Heart left ventricle (tissue), 16 donors: ENCODE results near the gene KLF12. TPM values are rescaled to one million over a fixed set of nuclear protein-coding genes. Genes with fewer than 3 reads are reported as not detected.

Experiments used
- ATAC-seq, 4 donors: fragments of 200-7000 bp; cut with Tn5 transposase; one replicate each; pipeline ENCODE4 v1.9.1; 2020 to 2022; ENCODE audit warnings: moderate library complexity in 4 of 4, mild to moderate bottlenecking in 3 of 4, moderate number of reproducible peaks in 1 of 4
- DNase-seq, 5 donors: peaks; one replicate each; pipeline ENCODE4 v3.0.0-alpha.2; 2020
- H3K27ac ChIP-seq, 12 donors: fragments of 200-600 bp; sonication (generic) in 4 of 12; one replicate each; pipeline versions ENCODE4 v1.5.0 to v1.8.0; 2016 to 2022; ENCODE audit warnings: mild to moderate bottlenecking in 2 of 12
- H3K27me3 ChIP-seq, 9 donors: fragments of 200-600 bp; sonication (generic) in 2 of 9; one replicate each; pipeline versions ENCODE4 v1.5.1 to v1.8.0; 2016 to 2022; ENCODE audit warnings: mild to moderate bottlenecking in 3 of 9
- H3K36me3 ChIP-seq, 9 donors: fragments of 200-600 bp; sonication (generic) in 2 of 9; one replicate each; pipeline versions ENCODE4 v1.5.0 to v1.8.0; 2018 to 2022; ENCODE audit warnings: mild to moderate bottlenecking in 2 of 9
- H3K4me1 ChIP-seq, 12 donors: fragments of 200-600 bp; sonication (generic) in 4 of 12; one replicate each; pipeline versions ENCODE4 v1.5.0 to v1.8.0; 2016 to 2022; ENCODE audit warnings: mild to moderate bottlenecking in 3 of 12
- H3K4me3 ChIP-seq, 12 donors: fragments of 200-600 bp; sonication (generic) in 4 of 12; one replicate each; pipeline versions ENCODE4 v1.5.0 to v1.8.0; 2017 to 2022; ENCODE audit warnings: mild to moderate bottlenecking in 9 of 12, moderate library complexity in 4 of 12
- H3K9me3 ChIP-seq, 12 donors: fragments of 200-600 bp; sonication (generic) in 4 of 12; one replicate each; pipeline versions ENCODE4 v1.5.0 to v1.8.0; 2016 to 2022; ENCODE audit warnings: mild to moderate bottlenecking in 1 of 12
- POLR2A ChIP-seq, 2 donors: fragments of 450-650 bp; IDR thresholded peaks; one replicate each; pipeline ENCODE4 v1.6.1; 2017; ENCODE audit warnings: antibody characterized with exemption in 2 of 2, mild to moderate bottlenecking in 2 of 2, moderate library complexity in 2 of 2
- WGBS, 4 donors: extraction: QIAGEN DNeasy Blood & Tissue Kit in 2 of 4; methylation state at CpG; one replicate each; pipeline versions ENCODE4 v1.1.5 to v1.1.7; 2013 to 2018; 5-methylcytosine and 5-hydroxymethylcytosine counted together
- intact Hi-C, 10 donors: fragments of 100-400 bp; cut with DNase I; formaldehyde crosslinking; loops; one replicate each; pipeline versions ENCODE4 v1.11.1 to v1.14.2; 2022
- polyA plus RNA-seq, 2 donors: library from polyadenylated mRNA; stranded (reverse); fragments of 200-250 nt; gene quantifications; one replicate each; pipeline ENCODE4 v1.2.3, GENCODE V29; 2013
- total RNA-seq, 9 donors: library from RNA; depleted of rRNA in 2 of 9; stranded (reverse); fragments of >200 nt in 2 of 9; fragmentation: NEBNext Ultra II Directional in 3 of 9; extraction: Animal tissue kit (Norgen Biotek cat#: 25700) in 3 of 9; gene quantifications; one replicate each; pipeline versions ENCODE4 v1.1.0 to v1.2.4, GENCODE V29; 2016 to 2023
- TF ChIP-seq, protein P1 (sequence below), 12 donors: fragments of 200-600 bp; sonication (generic) in 4 of 12; IDR thresholded peaks; one replicate each; pipeline versions ENCODE4 v1.5.0 to v1.8.0; 2018 to 2022; ENCODE audit warnings: antibody characterized with exemption in 12 of 12, mild to moderate bottlenecking in 5 of 12
- donor health status: ischemic (EF 13 %, LVEDD 7.1; RV severe dilation, severe dysfunction).
- donor health status: healthy with polysubstance abuse.
- donor health status: DM: no; HTN: yes; CAD: no.
- donor health status: DM: no; HTN: no; CAD: no.
- donor health status: ischemic (EF 25% LVEDD 6.9; RV normal size, moderate dysfunction).
- donor health status: ischemic (EF 25% LVEDD 5.7; RV mildly dilated, moderate dysfunction).
- donor health status: healthy.
- donor health status: DM: yes; HTN: yes; CAD: no.
- donor health status: ischemic (EF 35%, LVEDD 5.7; RV mildly dilated, moderate dysfunction).
- donor health status: nonischemic (EF 11% LVEDD 7.7; RV severe dilation, severe dysfunction).
- donor health status: DM: yes; HTN: yes; CAD: no.
- donor health status: PGD.
- donor health status: ischemic (EF 29% LVEDD 5.4; RV normal size, mild dysfunction).
- donor health status: nonischemic (EF 23%, LVEDD 6.1; RV moderate dilation, normal function).

Gene KLF12
- total and polyA plus RNA-seq, 11 donors, result 2.3 to 23.7 (median 16.5) TPM

DNA sequence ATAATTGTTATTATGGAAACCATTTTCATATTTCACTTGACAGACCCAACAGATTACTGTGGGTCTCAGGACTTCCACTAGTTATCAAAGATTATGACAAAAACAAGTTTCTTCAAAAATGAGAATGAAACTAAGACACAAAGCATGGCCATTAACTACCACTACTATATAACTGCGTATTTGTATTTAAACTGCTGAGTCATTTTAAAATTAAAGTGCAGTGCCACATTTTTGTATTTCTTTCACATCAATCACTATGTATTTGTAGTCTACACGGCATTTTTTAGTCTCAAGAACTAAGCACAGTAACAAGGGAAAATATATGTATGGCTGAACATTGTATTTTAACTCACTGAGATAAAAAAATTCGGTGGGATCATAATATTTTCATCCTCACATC lies 10.1 kb upstream of the KLF12 start:
- no peaks in the 10 kb centered on the region for H3K36me3 ChIP-seq
- no peak overlapping the region for H3K4me3 ChIP-seq
- no peaks in the 10 kb centered on the region for H3K27me3 ChIP-seq
- 89 to 94% (median 91%) methylated on average over 3 of the region's 3 CpGs for WGBS, 4 donors
- H3K4me1 ChIP-seq, result peaks cover 0 to 16% (median 8%) of the 10 kb centered on the region in 12 donors
- TF ChIP-seq POLR2A (IDR thresholded peaks at IDR 0.05), result no peak
- TF ChIP-seq, protein P1, sequence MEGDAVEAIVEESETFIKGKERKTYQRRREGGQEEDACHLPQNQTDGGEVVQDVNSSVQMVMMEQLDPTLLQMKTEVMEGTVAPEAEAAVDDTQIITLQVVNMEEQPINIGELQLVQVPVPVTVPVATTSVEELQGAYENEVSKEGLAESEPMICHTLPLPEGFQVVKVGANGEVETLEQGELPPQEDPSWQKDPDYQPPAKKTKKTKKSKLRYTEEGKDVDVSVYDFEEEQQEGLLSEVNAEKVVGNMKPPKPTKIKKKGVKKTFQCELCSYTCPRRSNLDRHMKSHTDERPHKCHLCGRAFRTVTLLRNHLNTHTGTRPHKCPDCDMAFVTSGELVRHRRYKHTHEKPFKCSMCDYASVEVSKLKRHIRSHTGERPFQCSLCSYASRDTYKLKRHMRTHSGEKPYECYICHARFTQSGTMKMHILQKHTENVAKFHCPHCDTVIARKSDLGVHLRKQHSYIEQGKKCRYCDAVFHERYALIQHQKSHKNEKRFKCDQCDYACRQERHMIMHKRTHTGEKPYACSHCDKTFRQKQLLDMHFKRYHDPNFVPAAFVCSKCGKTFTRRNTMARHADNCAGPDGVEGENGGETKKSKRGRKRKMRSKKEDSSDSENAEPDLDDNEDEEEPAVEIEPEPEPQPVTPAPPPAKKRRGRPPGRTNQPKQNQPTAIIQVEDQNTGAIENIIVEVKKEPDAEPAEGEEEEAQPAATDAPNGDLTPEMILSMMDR (IDR thresholded peaks at IDR 0.05), result no peak
- DNase-seq (no peak), ATAC-seq (no peak)
- H3K9me3 ChIP-seq, result no peaks in the 10 kb centered on the region
- intact Hi-C loops, result loop anchor here in 3 of 10 donors (5.0 to 10.0 kb wide), 3 partner anchors 143 to 1071 kb away; no protein-coding TSS in a partner anchor
- H3K27ac ChIP-seq, result no peak overlapping the region

DNA sequence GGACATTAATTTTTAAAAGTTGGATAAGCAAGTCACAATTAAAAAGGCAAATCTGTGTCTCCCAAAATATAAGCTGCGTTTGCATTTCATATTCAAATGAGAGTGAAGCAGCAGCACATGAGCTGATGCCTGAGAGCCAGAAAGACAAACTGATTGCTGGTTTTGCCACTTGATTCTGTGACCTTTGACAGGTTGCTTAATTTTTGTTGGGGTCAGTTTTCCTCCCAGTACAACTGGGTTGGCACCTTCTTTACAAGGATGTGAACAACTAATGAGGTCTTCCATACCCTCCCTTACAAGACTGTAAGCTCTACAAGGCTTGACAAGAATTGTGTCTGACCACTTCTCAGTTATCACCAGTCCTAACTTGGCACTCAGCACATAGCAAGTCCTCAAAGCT lies 8.1 kb upstream of the KLF12 start:
- H3K4me1 ChIP-seq, result peaks cover 0 to 16% (median 8%) of the 10 kb centered on the region in 12 donors
- TF ChIP-seq POLR2A (IDR thresholded peaks at IDR 0.05), result no peak
- TF ChIP-seq, protein P1 (IDR thresholded peaks at IDR 0.05), result no peak
- no peaks in the 10 kb centered on the region for H3K9me3 ChIP-seq
- H3K4me3 ChIP-seq, result no peak overlapping the region
- ATAC-seq (no peak), DNase-seq (no peak)
- 84 to 90% (median 88%) methylated on average over 1 of the region's 1 CpG for WGBS, 4 donors
- H3K36me3 ChIP-seq, result no peaks in the 10 kb centered on the region
- no peak overlapping the region for H3K27ac ChIP-seq
- intact Hi-C loops, result loop anchor here in 4 of 10 donors (2.0 to 10.0 kb wide), 4 partner anchors 75 to 1073 kb away; no protein-coding TSS in a partner anchor
- H3K27me3 ChIP-seq, result no peaks in the 10 kb centered on the region

DNA sequence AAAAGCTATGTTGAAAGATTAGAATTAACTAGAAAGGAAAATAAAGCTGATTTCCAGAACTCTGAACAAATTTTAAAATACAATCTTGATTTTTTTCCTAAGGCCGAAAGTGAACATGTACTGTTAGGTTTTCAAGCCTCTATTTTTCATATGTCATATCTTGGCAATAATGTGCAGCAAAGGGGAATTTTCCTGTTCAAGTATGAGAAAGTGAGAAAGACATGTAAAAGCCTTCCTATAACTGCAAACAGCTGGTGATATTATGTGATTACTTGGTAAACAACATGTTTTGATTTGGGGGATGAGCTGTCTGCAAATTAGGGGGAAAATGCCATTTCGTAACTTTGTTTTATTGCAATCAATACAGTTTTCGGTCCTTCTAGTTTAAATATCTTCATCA lies 4.0 kb upstream of the KLF12 start:
- Histone ChIP-seq H3K27ac (no peak overlapping the region), H3K9me3 (no peaks in the 10 kb centered on the region), H3K4me3 (no peak overlapping the region), H3K36me3 (no peaks in the 10 kb centered on the region), H3K27me3 (no peaks in the 10 kb centered on the region), H3K4me1 (peaks cover 0 to 9% (median 3%) of the 10 kb centered on the region in 12 donors)
- no peak for DNase-seq
- intact Hi-C loops, result loop anchor here in 8 of 10 donors (5.0 to 10.0 kb wide), 9 partner anchors 147 to 1057 kb away; no protein-coding TSS in a partner anchor
- no peak for ATAC-seq
- TF ChIP-seq POLR2A (IDR thresholded peaks at IDR 0.05), result no peak
- TF ChIP-seq, protein P1 (IDR thresholded peaks at IDR 0.05), result no peak
- 80 to 98% (median 92%) methylated on average over 3 of the region's 3 CpGs for WGBS, 4 donors

DNA sequence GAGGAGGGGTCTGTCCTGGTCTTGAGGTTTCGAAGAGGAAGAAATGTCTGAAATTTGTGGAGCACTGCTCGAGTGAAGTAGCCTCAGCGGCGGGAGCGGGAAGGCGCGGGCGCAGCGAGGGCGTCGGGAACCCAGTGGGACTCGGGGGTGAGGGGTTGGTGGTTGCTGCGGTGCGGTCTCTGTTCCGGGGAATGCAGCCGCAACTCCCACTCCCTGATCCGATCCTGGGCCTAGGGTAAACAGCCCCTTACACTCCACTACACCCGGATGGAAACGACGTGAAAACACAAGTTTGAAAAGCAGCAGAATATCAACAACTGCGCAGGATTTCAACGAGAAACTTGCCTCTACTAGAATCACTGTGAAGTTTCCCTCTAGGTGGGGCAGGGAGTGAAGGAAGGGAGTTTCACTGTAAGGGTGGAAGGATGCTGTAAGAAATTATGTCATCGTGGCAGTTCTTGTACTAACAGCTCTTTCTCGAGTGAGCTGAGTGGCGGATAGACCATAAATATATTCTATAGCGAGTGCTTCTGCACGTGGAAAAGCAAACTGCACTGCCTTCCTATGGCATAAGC lies 2.0 kb upstream of the KLF12 start:
- Histone ChIP-seq H3K36me3 (no peaks in the 10 kb centered on the region), H3K27me3 (peaks cover 0 to 4% (median 0%) of the 10 kb centered on the region in 9 donors), H3K27ac (peak overlapping the region; percentile 92 to 99 (median 98)), H3K4me3 (peak overlapping the region; percentile 69 to 97 (median 89)), H3K4me1 (peaks cover 0 to 19% (median 12%) of the 10 kb centered on the region in 12 donors), H3K9me3 (no peaks in the 10 kb centered on the region)
- ATAC-seq (no peak), DNase-seq (peak; percentile 25 to 59 (median 41))
- TF ChIP-seq, protein P1 (IDR thresholded peaks at IDR 0.05), result peak in 2 of 12 donors; percentile 26 to 27
- no peak for TF ChIP-seq POLR2A (IDR thresholded peaks at IDR 0.05)
- WGBS, 4 donors, result 2 to 3% (median 2%) methylated on average over 24 to 27 of the region's 27 CpGs
- intact Hi-C loops, result loop anchor here in 8 of 10 donors (5.0 to 10.0 kb wide), 9 partner anchors 149 to 1059 kb away; no protein-coding TSS in a partner anchor
